ENCODE results near the gene CCDC146.
"Not testable (repeated sequence)": the region's sequence is repeated elsewhere in the genome, so short reads cannot be mapped to it uniquely, and the experiment has no call there.

Gene CCDC146, protein sequence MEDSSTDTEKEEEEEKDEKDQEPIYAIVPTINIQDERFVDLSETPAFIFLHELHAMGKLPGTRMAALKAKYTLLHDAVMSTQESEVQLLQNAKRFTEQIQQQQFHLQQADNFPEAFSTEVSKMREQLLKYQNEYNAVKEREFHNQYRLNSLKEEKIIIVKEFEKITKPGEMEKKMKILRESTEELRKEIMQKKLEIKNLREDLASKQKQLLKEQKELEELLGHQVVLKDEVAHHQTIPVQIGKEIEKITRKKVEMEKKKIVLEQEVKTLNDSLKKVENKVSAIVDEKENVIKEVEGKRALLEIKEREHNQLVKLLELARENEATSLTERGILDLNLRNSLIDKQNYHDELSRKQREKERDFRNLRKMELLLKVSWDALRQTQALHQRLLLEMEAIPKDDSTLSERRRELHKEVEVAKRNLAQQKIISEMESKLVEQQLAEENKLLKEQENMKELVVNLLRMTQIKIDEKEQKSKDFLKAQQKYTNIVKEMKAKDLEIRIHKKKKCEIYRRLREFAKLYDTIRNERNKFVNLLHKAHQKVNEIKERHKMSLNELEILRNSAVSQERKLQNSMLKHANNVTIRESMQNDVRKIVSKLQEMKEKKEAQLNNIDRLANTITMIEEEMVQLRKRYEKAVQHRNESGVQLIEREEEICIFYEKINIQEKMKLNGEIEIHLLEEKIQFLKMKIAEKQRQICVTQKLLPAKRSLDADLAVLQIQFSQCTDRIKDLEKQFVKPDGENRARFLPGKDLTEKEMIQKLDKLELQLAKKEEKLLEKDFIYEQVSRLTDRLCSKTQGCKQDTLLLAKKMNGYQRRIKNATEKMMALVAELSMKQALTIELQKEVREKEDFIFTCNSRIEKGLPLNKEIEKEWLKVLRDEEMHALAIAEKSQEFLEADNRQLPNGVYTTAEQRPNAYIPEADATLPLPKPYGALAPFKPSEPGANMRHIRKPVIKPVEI

DNA sequence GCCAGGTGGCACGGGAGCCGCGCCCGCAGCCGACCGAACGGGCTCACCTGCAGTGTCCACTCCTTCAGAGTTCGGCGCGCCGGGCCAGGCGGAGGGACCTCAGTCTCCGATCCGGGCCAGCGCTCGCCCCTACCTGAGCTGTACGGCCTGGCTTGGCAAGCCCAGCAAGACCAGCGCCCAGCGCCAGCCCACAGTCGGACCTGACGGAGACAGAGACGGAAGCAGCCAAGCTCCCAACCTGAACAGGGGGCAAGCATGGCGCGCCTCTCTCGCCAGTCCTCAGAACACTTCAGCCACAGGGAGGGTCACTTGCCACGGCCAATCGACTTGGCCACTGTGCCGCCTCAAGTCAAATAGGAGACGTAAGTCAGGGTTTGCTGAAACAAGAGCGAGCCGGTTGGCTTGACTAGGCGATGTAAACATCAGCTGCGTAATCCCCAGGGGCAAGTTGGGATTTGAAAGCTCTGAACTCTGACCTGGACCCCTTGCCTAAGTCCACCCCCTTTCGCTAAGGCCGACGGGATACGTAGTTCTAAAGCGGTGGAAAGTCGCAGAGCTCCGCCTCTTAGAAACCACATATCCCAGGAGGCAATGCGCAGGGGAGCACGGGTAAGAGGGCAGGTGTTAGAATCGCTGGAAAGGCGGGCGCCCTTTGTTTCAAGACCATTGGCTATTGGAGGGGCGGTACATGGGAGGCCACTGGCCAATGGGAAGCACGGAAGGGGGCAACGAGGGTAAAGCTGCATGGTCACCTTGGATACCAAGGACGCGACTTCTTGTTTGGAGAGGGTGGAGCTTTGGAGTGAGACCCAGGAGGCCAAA lies at the start of gene CCDC146:
Gene CCDC146 (plus strand): TSS at position 756 of the 822 bp plus-strand sequence. CDS start 45,054 bp downstream, outside the sequence.
- DNase-seq (ENCODE audit: low spot score), result peak; percentile 92

DNA sequence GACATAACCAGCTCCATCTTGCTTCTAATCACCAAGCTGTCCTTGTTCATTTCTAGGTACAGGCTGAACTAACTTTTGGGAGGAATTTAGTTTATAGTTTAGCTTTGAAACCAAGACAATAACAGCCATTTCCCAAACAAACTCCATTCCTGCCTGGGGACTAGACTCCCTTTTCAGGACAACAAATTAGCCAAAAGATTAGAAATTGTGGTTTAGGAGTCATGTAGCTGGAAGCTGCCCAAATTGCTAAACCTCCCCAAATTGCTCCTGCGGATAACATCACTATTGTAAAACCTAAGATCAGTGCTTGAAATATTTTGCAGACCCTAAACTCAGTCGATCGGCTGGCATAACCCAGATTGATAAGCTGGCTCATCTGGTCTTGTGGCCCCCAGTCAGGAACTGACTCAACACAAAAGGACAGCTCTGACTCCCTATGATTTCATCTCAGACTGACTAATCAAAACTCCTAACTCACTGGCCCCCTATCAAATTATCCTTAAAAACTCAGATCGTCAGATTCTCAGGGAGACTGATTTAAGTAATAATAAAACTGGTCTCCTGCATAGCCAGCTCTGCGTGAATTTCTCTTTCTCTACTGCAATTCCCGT lies 47.5 kb upstream of the CCDC146 start:
- not testable (repeated sequence) for DNase-seq (ENCODE audit: low spot score)

DNA sequence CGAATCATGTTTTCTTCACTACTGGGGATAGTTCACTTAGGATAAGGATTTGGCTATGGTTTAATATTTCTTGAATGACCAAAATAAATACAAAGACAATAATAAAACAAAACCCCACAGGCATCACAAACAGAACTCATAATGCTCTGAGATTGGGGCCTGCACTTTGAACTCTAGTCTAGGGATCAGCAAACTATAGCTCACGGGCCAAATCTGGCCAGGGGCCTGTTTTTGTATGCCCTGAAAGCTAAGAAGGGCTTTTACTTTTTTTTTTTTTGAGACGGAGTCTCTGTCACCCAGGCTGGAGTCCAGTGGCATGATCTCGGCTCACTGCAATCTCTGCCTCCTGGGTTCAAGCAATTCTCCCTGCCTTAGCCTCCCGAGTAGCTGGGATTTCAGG lies 45.4 kb upstream of the CCDC146 start:
- DNase-seq (ENCODE audit: low spot score), result not testable (repeated sequence)

DNA sequence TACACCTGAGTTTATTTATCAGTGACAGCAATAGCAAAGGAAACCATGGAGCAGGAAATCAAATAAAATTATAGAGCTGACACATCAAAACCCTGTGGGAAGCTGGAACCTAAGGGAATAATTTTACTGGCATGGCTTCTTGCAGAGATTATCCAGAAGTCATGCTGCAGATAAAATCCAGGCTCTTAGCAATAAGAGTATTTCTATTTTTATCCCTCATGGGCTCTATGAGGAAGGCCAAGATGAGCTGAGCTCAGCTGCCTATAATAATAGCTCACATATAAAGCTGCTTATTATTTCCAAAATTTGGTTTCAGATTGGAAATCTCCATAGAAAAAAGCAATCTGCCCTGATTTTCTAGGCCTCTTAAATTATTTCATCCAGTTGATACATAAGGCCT lies 43.3 kb upstream of the CCDC146 start:
- DNase-seq (ENCODE audit: low spot score), result not testable (repeated sequence)

DNA sequence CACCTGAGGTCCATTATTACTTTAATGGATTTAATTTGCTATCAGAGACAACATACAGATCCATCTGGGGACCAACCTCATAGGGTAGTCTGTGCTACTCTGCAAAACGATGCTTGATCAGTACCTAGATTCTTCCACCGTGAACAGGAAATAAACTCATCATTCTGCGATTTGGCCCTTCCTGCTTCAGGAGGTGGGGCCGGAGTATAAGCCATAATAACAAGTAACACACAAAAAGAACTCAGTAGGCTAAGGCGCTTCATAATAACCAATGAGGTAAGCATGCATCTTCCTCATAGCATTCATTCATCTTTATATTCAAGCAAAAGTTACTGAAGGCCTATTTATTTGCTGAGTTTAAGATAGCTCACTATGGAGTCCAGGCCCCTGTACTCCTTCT lies 42.8 kb upstream of the CCDC146 start:
- DNase-seq (ENCODE audit: low spot score), result not testable (repeated sequence)

DNA sequence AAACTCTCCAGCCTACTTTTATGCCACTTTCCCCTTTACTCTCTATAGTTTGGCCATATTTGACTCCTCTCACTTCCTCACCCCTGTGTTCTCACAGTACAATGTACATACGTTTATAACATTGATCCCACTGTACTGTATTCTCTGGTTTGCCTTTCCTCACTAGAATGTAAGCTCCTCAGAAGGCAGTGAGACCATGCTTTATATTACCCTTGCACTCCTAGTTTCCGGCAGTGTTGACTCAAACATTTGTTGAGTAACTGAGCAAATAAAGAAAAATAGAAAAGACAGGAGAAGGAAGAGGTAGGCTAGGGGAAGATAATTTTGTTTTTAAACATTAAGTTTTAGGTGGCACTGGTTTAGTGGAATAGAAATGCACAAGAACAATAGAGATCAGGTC lies 42.2 kb upstream of the CCDC146 start:
- DNase-seq (ENCODE audit: low spot score), result not testable (repeated sequence)

DNA sequence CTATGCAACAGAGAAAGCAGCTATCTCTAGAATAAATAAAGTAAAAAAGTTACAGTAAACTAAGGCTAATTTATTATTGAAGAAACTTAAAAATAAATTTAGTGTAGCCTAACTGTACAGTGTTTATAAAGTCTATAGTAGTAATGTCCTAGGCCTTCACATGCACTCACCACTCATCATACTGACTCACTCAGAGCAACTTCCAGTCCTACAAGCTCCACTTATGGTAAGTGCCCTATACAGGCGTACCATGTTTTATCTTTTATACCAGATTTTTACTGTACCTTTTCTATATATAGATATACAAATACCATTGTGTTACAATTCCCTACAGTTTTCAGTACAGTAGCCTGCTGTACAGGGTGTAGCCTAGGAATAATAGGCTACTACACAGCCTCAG lies 40.2 kb upstream of the CCDC146 start:
- DNase-seq (ENCODE audit: low spot score), result not testable (repeated sequence)

DNA sequence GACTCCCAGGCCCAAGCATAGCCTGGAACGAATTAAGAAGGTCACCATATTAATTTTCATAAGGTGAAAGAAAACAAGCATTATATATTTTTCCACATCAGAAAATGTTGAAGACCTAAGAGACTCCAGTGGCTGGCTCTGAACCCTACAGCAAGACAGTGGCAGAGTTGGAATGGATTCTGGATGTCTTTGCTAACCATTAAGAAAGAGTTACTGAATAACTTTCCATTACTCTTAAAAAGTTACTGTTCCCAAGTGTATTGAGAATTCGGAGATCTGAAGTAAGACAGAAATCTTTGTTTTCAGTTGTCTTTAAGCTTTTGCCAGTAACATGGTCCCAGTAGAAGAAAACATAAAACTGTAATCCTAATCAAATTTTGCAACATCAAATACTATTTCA lies 30.1 kb upstream of the CCDC146 start:
- not testable (repeated sequence) for DNase-seq (ENCODE audit: low spot score)

DNA sequence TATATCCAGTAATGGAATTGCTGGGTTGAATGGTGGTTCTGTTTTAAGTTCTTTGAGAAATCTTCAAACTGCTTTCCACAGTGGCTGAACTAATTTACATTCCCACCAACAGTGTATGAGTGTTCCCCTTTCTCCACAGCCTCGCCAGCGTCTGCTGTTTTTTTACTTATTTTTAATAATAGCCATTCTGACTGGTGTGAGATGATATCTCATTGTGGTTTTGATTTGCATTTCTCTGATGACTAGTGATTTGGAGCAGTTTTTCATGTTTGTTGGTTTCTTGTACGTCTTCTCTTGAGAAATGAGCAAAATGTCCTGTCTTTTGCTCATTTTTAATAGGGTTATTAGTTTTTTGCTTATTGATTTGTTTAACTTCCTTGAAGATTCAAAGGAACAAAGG lies 21.9 kb upstream of the CCDC146 start:
- DNase-seq (ENCODE audit: low spot score), result not testable (repeated sequence)

DNA sequence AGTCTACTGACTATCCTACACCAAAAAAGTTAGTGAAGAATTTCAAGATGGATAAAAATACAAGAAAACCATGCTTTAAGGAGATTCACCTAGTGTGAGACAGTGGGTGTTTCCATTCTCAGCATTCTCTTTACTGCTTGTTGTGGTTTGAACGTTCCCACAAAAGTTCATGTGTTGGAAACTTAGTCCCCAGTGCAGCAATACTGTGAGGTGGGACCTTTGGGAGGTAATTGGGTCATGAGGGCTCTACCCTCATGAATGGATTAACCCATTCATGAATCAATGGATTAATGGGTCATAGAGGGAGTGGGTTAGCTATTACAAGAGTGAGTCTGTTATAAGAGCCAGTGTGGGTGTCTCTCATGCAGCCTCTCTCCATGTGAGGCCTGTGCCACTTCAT lies 21.2 kb upstream of the CCDC146 start:
- not testable (repeated sequence) for DNase-seq (ENCODE audit: low spot score)

DNA sequence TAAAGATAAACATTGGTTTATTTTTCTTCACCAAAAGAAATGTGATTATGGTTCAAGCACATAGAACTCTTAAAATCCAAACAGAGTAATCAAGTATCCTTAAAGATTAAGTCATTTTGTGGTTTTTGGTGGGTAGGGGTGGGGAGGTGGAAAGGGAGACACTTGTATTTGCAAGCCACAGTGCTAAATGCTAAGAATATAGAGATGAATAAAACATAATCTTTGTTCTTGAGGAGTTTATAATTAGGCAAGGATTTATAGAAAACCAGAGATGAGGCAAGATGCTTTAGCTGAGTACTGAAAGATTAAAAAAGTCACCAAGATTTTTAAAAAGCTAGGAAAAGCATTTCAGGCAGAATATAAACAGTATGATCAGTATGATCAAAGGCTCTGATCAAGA lies 19.7 kb upstream of the CCDC146 start:
- DNase-seq (ENCODE audit: low spot score), result not testable (repeated sequence)

DNA sequence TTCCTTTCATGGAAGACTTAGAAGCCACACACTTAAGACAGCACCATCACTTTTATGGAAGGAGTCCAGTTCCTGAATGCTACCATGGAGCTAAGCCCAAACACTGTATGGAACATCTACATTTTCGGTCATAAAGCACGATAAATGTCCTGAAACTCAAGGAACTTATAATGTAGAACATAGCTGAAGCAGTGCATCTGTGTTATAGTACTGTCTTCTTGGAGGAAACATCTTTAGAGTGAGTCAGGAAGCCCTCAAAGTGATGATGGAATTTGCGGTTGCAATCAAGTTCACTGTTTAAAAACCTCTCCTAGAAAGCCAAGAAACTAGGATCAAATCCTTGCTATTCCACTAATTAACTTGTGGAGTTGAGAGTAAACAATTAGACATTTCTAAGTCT lies 16.5 kb upstream of the CCDC146 start:
- DNase-seq (ENCODE audit: low spot score), result not testable (repeated sequence)

DNA sequence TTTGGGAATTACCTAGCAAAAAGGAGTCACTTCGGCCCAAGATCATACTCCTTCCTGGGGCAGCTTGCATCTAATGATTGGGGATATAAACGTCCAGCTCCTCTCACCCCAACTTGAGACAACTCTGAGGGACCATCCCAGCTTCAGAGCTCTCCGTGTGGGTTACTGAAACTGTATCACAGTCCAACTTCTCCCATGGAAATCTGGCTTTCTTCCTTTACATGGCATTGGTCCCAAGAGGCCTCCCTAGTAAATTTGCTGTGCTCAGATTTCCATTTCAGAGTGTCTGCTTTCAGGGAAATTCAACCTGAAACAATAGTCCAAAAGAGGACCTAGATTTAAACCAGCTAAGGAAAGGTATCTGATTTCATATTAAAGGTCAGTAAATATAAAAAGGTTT lies 14.8 kb upstream of the CCDC146 start:
- not testable (repeated sequence) for DNase-seq (ENCODE audit: low spot score)

DNA sequence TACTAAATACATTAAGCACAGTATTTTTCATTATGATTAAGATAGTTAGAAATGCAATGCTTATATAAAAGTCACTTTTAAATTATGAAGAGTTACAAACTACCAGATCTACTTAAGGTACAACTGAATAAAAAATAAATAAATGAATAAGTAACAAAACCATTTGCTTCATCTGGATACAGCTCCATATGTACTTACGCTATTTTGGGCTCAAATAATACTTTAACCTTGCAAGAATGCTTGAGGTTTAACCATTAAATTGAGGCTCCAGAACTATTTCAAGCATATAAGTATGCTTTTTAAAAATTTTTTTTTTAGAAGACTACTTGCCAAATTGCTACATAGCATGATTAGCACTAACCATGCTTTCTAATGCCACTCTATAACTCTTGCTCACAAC lies 14.1 kb upstream of the CCDC146 start:
- DNase-seq (ENCODE audit: low spot score), result not testable (repeated sequence)

DNA sequence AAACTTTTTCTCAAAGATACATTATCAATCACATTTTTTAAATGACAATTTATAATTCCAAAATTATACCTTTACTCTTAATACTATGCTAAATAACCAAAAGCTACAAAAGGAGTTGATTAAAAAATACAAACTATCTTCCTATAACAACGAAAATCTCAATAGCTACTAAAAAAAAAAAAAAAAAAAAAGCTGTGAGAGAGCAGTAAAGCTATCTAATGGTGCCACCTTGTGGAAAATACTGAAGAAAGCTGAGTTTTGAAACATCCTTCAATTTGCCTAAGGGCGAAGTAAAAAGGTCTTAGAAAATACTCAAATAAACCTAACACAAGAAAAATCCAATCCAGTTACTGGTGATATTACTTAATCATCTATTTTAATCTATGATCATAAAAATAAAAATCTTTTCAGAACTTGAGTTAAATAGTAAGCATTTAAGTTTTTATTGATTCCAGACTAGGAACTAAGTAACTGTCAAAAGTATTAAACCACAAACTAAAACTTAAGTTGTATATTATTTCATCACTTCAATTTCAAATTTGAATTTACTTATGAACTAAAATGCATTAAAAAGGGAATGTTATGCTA lies 9.6 kb upstream of the CCDC146 start:
- not testable (repeated sequence) for DNase-seq (ENCODE audit: low spot score)

DNA sequence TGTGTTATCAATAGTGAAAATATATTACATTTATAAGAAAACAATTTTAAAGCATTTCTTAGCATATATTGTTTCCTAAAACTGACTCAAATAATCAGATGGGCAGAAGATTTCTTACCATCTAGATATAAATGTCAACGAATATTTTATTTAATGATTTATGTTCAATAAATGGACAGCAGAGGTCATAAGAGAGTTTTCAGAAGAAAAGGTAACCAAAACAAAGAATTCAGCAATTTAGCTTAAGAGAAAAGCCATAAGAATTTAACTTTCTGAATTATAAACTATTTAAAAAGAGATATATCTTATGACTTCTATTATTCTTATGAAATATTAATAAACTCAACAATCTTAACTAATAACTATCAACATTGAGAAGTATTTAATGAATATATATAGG lies 3.1 kb downstream of the CCDC146 start:
- not testable (repeated sequence) for DNase-seq (ENCODE audit: low spot score)

DNA sequence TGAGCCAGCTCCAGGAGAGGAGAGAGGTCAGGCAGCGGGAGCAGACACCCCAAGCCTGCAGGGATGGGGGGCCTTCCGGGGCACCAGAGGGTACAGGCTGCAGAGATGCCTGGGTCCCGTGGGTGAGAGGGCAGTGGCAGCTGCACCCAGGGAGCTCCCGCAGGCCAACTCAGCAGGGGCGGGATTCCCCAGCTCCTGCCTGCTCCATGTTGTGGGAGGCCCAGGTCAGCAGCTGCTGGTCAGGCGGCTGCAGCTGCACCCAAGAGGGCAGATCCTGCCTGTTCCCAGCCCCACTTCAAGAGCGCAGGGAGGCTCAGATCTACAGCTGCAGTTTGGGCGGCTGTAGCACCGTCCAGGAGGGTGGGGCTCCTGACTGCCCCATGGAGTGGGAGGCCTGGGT lies 4.6 kb downstream of the CCDC146 start:
- not testable (repeated sequence) for DNase-seq (ENCODE audit: low spot score)

DNA sequence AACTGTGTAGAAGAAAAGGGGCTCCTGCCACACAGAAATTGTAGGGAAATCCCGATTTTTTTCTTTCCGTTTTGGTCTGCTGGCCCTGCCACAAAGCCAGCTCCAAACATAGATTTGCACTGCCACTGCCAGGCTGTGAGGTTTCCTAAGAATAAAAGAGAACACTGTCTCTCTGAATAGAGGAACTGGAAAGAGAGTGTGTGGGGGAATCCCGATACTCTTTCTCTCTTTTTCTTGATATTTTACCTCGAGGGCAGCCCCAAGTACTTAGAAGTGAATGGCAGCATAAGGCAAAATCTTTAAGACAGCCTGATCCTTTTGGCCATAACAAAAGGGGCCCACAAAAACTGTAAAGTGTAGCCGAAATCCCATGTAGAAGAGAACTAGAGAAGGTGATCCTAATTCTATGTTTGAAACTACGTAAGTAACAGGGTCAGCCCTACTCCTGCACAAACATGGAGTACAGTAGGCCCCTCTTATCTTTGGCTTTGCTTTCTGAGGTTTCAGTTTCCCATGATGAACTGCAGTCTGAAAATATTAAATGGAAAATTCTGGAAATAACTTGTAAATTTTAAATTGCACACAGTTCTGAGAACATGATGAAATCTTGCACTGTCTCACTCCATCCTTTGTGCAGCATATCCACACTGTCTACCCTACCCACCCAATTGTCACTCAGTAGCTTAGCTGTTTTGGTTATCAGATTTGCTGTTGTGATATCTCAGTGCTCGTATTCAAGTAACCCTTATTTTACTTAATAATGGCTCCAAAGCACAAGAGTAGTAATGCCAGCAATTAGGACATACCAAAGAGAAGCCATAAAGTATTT lies 6.4 kb downstream of the CCDC146 start:
- DNase-seq (ENCODE audit: low spot score), result peak; percentile 1

DNA sequence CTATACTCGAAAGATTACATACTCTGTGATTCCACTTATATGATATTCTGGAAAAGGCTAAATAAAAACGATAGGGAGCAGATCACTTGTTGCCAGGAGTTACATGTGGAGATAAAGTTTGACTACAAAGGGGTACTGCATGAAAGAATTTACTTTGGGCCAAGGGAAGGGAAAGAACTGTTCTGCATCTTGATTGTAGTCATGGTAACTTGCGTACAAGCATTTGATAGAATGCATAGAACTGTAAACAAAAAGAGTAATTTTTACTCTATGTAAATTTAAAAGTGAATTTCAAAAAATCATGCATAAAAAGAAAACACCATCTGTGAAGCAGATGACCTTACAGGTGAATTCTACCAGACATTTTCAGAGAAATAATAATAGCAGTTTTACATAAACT lies 9.4 kb downstream of the CCDC146 start:
- not testable (repeated sequence) for DNase-seq (ENCODE audit: low spot score)

DNA sequence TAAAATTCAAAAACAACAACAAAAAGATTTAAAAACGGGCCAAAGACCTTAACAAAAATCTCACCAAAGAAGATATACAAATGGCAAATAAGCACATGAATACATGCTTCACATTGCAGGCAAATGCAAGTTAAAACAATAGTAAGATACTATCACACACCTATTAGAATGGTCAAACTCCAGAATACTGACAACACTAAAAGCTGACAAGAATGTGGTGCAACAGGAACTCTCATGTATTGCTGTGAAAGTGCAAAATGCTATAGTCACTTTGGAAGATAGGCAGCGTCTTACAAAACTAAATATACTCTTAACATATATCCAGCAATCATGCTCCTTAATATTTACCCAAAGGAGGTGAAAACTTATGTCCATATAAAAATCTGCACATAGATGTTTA lies 16.3 kb downstream of the CCDC146 start:
- DNase-seq (ENCODE audit: low spot score), result not testable (repeated sequence)

Data from GM03348 (cell line).